Liver (tissue), 9 donors: Measurements from ENCODE around the gene PIGH. TPM values are rescaled to one million over a fixed set of nuclear protein-coding genes. Genes with fewer than 3 reads are reported as not detected.

ENCODE experiments used
- DNase-seq: peaks from one replicate; pipeline ENCODE4 v3.0.0-alpha.2; 2017; ENCODE audit warnings: low spot score
- H3K27ac ChIP-seq, 2 donors: one replicate each; pipeline ENCODE4 v1.7.0; 2013; ENCODE audit warnings: inconsistent platforms in 2 of 2, low read length in 2 of 2, control low read depth in 1 of 2, low read depth in 1 of 2, mild to moderate bottlenecking in 1 of 2
- H3K27me3 ChIP-seq, 4 donors: one replicate each; pipeline versions ENCODE4 v1.6.1 to v1.7.0; 2013; ENCODE audit warnings: low read length in 3 of 4, inconsistent platforms in 1 of 4, mild to moderate bottlenecking in 1 of 4, moderate library complexity in 1 of 4; ENCODE audit not compliant: control insufficient read depth in 4 of 4, insufficient read depth in 4 of 4
- H3K36me3 ChIP-seq, 4 donors: one replicate each; pipeline versions ENCODE4 v1.6.1 to v1.7.0; 2013; ENCODE audit warnings: low read length in 3 of 4, mild to moderate bottlenecking in 3 of 4, low read depth in 1 of 4, moderate library complexity in 1 of 4; ENCODE audit not compliant: control insufficient read depth in 4 of 4, insufficient read depth in 3 of 4
- H3K4me1 ChIP-seq, 4 donors: one replicate each; pipeline versions ENCODE4 v1.6.1 to v1.7.0; 2013; ENCODE audit warnings: low read length in 3 of 4, mild to moderate bottlenecking in 3 of 4, moderate library complexity in 1 of 4; ENCODE audit not compliant: control insufficient read depth in 4 of 4, insufficient read depth in 4 of 4
- H3K4me3 ChIP-seq, 3 donors: one replicate each; pipeline versions ENCODE4 v1.6.1 to v1.7.0; 2013; ENCODE audit warnings: low read length in 3 of 3, control low read depth in 1 of 3, low read depth in 1 of 3, mild to moderate bottlenecking in 1 of 3
- H3K9ac ChIP-seq, 2 donors: one replicate each; pipeline ENCODE4 v1.7.0; 2013; ENCODE audit warnings: low read length in 2 of 2, mild to moderate bottlenecking in 2 of 2, moderate library complexity in 2 of 2, control low read depth in 1 of 2, low read depth in 1 of 2
- H3K9me3 ChIP-seq, 4 donors: one replicate each; pipeline versions ENCODE4 v1.6.1 to v1.7.0; 2013; ENCODE audit warnings: low read length in 3 of 4; ENCODE audit not compliant: control insufficient read depth in 4 of 4
- ATF3 ChIP-seq: IDR thresholded peaks from 2 replicates; pipeline ENCODE4 v1.6.1; 2016; ENCODE audit warnings: antibody characterized with exemption
- CTCF ChIP-seq: fragments of 150-350 bp; IDR thresholded peaks from 2 replicates; pipeline ENCODE4 v1.5.1; 2017; ENCODE audit warnings: improper control_type of control experiment, low read depth, low read length; ENCODE audit not compliant: missing input control
- EGR1 ChIP-seq, 2 donors: IDR thresholded peaks; 2 replicates each; pipeline ENCODE4 v1.6.1; 2016 to 2018; ENCODE audit warnings: antibody characterized with exemption in 2 of 2, low read depth in 2 of 2
- FOXA1 ChIP-seq: IDR thresholded peaks from 2 replicates; pipeline ENCODE4 v1.6.1; 2016; ENCODE audit warnings: antibody characterized with exemption
- FOXA2 ChIP-seq: IDR thresholded peaks from 2 replicates; pipeline ENCODE4 v1.6.1; 2016; ENCODE audit warnings: antibody characterized with exemption
- GABPA ChIP-seq, 2 donors: IDR thresholded peaks in 1 of 2; conservative IDR thresholded peaks in 1 of 2; 2 replicates each; pipeline ENCODE4 v1.6.1; 2016; ENCODE audit warnings: antibody characterized with exemption in 2 of 2, mild to moderate bottlenecking in 1 of 2, moderate library complexity in 1 of 2
- HNF4A ChIP-seq, 2 donors: conservative IDR thresholded peaks; 2 replicates each; pipeline ENCODE4 v1.6.1; 2016; ENCODE audit warnings: antibody characterized with exemption in 2 of 2, mild to moderate bottlenecking in 2 of 2
- HNF4G ChIP-seq: IDR thresholded peaks from 2 replicates; pipeline ENCODE4 v1.6.1; 2016; ENCODE audit warnings: antibody characterized with exemption
- NR2F2 ChIP-seq: IDR thresholded peaks from 2 replicates; pipeline ENCODE4 v1.6.1; 2016; ENCODE audit warnings: antibody characterized with exemption
- RAD21 ChIP-seq, 2 donors: IDR thresholded peaks; 2 replicates each; pipeline ENCODE4 v1.6.1; 2016; ENCODE audit warnings: antibody characterized with exemption in 2 of 2, mild to moderate bottlenecking in 2 of 2
- REST ChIP-seq: IDR thresholded peaks from 2 replicates; pipeline ENCODE4 v1.6.1; 2016; ENCODE audit warnings: antibody characterized with exemption, mild to moderate bottlenecking
- RXRA ChIP-seq, 2 donors: IDR thresholded peaks; 2 replicates each; pipeline ENCODE4 v1.6.1; 2017 to 2018; ENCODE audit warnings: antibody characterized with exemption in 2 of 2, mild to moderate bottlenecking in 1 of 2
- SP1 ChIP-seq: IDR thresholded peaks from 2 replicates; pipeline ENCODE4 v1.6.1; 2018; ENCODE audit warnings: antibody characterized with exemption, mild to moderate bottlenecking
- TAF1 ChIP-seq: conservative IDR thresholded peaks from 2 replicates; pipeline ENCODE4 v1.6.1; 2016; ENCODE audit warnings: antibody characterized with exemption, mild to moderate bottlenecking
- YY1 ChIP-seq: IDR thresholded peaks from 2 replicates; pipeline ENCODE4 v1.6.1; 2016; ENCODE audit warnings: antibody characterized with exemption, mild to moderate bottlenecking
- ZBTB33 ChIP-seq: IDR thresholded peaks from 2 replicates; pipeline ENCODE4 v1.6.1; 2016; ENCODE audit warnings: antibody characterized with exemption
- WGBS: extraction: QIAGEN DNeasy Blood & Tissue Kit; methylation state at CpG from one replicate; pipeline ENCODE4 v1.1.7; 2013; 5-methylcytosine and 5-hydroxymethylcytosine counted together
- polyA plus RNA-seq, 2 donors: library from polyadenylated mRNA; stranded (reverse) in 1 of 2; unstranded in 1 of 2; fragments of 200-250 nt in 1 of 2; fragments of >200 nt in 1 of 2; fragmentation: Nextera tagmentation in 1 of 2; extraction: Ambion mirVana in 1 of 2; gene quantifications; one replicate each; pipeline versions ENCODE4 v1.2.1 to v1.2.3, GENCODE V29; 2013 to 2015
- total RNA-seq, 2 donors: library from RNA; depleted of rRNA; stranded (reverse); fragments of >200 nt; gene quantifications; one replicate each; pipeline ENCODE4 v1.2.3, GENCODE V29; 2014
- donor health status: healthy.
- donor health status: healthy.
- donor health status: healthy.
- donor health status: healthy.
- donor health status: healthy.

The PIGH gene
- total and polyA plus RNA-seq, 4 donors = 14.2 to 36.1 (median 21.7) TPM

- Histone ChIP-seq H3K9ac (no peak overlapping the region), H3K27me3 (no peaks in the 10 kb centered on the region), H3K36me3 (no peaks in the 10 kb centered on the region), H3K27ac (no peak overlapping the region), H3K9me3 (no peaks in the 10 kb centered on the region), H3K4me1 (no peaks in the 10 kb centered on the region), H3K4me3 (no peak overlapping the region)
- DNase-seq = no peak
- 58% methylated on average over 4 of the region's 4 CpGs for WGBS
- TF ChIP-seq YY1 = no peak
- TF ChIP-seq EGR1 (IDR thresholded peaks at IDR 0.05; ENCODE audit: low read depth in 2 of 2) = no peak
- no peak for TF ChIP-seq CTCF
- TF ChIP-seq GABPA (IDR thresholded peaks at IDR 0.05 in 1 of 2, conservative IDR thresholded peaks at IDR 0.05 in 1 of 2) = no peak
- no peak for TF ChIP-seq ATF3
- TF ChIP-seq FOXA2 = no peak
- TF ChIP-seq ZBTB33 = no peak
- no peak for TF ChIP-seq HNF4A (conservative IDR thresholded peaks at IDR 0.05)
- no peak for TF ChIP-seq RXRA (IDR thresholded peaks at IDR 0.05)
- TF ChIP-seq NR2F2 = no peak
- no peak for TF ChIP-seq TAF1
- no peak for TF ChIP-seq FOXA1
- TF ChIP-seq RAD21 (IDR thresholded peaks at IDR 0.05) = no peak
- TF ChIP-seq REST = no peak
Observed at GRCh38 chr14:67559639-67560038, 40.4 kb downstream of the PIGH start.

GRCh38 chr14:67557656-67558055, 42.4 kb downstream of the PIGH start:
- H3K36me3 ChIP-seq = no peaks in the 10 kb centered on the region
- no peaks in the 10 kb centered on the region for H3K9me3 ChIP-seq
- TF ChIP-seq HNF4G (no peak), YY1 (no peak), HNF4A (conservative IDR thresholded peaks at IDR 0.05) (no peak), ZBTB33 (no peak), GABPA (IDR thresholded peaks at IDR 0.05 in 1 of 2, conservative IDR thresholded peaks at IDR 0.05 in 1 of 2) (no peak), EGR1 (IDR thresholded peaks at IDR 0.05; ENCODE audit: low read depth in 2 of 2) (no peak), SP1 (no peak)
- no peaks in the 10 kb centered on the region for H3K4me1 ChIP-seq
- WGBS = 92% methylated on average over 3 of the region's 3 CpGs
- no peak overlapping the region for H3K4me3 ChIP-seq
- H3K27me3 ChIP-seq = no peaks in the 10 kb centered on the region
- H3K9ac ChIP-seq = no peak overlapping the region
- DNase-seq = no peak
- no peak overlapping the region for H3K27ac ChIP-seq
